ENCODE measurements around the gene FAM83B. TPM values are rescaled to one million over a fixed set of nuclear protein-coding genes. Genes with fewer than 3 reads are reported as not detected.
"Not testable (repeated sequence)": the region's sequence is repeated elsewhere in the genome, so short reads cannot be mapped to it uniquely, and the experiment has no call there.

Gene FAM83B
- polyA plus RNA-seq, 5 donors = 2.3 to 7.9 (median 5.8) TPM

DNA sequence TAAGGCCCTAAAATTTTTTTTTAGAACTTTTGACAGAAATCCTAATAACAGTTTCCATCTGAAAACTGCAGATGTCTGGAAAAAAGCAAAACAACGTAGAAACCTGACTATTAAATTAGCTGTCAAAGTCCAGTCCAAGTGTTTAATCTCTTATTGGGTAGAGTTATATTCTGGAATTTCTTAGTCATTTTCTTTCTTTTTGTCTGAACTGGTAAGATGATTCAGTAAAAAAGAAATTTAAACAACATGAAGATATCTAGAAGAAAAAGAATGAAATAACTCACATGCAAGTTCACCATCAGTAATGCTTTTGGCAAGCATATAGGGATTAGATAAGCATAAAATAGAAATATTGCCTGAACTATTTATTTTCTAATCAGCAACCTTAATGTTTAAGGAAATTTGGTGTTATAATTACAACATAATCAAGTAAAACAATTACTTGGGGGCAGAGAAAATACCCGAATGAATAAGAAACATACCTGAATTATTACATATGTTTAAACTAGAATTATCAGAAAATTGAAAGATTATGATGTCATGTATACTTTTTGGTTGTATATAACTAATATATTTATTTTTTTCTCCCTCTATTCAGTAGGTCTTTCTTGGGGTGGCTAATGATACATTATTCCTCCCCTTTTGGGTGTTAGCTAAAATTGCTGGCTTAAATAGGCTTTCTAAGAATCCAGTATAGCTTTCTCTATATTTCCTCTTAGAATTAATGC lies 51.1 kb downstream of the FAM83B start:
- no peak for DNase-seq

DNA sequence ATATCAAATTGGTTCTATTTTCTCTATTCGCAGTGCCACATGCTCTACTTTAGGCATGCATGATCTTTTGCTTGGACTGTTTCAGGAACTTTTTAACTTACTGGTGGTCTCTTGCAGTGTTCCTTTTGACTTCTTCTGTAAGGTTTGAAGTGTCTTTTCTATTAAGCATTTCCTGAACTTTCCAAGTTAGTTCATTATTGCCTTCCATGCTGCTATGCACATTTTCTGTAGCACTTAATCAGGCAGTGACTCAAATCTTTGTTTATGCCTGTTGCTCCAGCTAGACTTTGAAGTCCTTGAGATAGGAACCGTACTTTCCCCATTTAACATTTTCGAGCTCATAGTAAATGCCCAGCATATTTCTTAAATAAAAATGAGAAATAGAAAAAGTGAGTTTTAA lies 52.2 kb downstream of the FAM83B start:
- DNase-seq = peak in 1 of 2 donors; percentile 53

DNA sequence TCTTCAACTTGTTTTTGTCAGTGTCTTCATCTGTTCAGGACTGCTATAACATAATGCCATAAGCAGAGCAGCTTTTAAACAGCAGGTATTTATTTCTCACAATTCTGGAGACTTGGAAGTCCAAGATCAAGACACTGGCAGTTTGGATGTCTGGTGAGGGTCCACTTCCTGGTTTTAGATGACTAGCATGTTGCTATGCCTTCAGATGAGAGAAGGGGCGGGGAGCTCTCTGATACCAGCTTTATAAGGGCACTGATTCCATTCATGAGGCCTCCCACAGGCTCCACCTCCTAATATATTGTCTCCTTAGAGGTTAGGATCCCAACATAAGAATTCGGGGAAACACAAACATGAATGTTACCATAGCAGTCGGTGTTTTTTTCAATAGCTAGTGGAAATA lies 52.9 kb downstream of the FAM83B start:
- DNase-seq = peak in 1 of 2 donors; percentile 8

DNA sequence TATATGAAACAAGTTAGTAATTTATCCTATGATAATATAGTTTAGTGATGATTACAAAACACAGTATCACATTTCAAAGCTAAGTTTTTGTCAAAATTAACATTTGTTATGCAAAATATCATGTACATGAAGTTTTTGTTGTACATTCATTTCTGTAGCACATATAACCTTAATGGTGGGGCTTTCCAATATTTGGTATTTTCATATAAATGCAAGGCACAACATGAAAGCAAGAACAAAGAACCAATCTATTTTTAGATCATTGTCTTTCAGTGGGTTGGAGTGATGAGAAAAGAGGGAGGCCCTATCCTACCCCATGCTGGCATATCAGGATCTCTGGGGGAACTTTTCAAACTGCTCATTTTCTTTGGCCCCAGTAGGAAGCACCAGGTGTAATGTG lies 53.4 kb downstream of the FAM83B start:
- DNase-seq = peak in 1 of 2 donors; percentile 18

DNA sequence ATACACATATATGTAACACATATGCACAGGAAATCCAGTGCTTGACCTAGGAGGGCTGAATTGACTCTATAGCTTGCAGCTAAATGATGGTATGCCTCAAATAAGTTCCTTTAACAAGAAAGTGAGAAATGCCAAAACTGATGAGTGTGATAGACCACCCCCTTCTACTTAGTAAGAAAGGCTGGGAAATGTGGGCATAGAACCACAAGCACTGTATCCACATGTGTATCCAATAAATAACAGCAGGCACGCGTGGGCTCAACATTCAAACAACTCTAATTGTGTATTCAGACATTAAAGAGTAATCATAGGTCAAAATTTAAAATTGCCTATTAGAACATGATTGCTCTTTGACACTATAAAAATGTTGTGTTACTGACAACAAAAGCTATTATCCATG lies 54.1 kb downstream of the FAM83B start:
- peak; percentile 64 to 70 for DNase-seq

DNA sequence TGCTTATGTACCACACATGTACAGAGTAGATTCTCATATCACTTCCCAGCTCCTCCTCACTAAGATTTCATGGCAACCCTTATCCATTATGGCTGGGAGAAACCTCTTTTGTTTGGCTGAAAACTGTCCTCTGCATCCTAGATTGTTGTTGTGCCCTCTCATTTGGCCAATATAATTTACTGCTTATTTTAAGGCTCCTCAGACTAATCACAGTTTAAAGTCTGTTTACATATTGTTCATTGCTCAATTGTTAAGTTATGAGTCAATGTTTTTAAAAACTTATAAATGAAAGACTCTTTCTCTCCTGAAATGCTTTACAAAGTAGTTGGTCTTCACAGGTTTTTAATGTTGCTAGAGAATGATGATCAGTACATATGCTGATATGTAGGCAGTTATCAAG lies 57.3 kb downstream of the FAM83B start:
- DNase-seq = no peak

DNA sequence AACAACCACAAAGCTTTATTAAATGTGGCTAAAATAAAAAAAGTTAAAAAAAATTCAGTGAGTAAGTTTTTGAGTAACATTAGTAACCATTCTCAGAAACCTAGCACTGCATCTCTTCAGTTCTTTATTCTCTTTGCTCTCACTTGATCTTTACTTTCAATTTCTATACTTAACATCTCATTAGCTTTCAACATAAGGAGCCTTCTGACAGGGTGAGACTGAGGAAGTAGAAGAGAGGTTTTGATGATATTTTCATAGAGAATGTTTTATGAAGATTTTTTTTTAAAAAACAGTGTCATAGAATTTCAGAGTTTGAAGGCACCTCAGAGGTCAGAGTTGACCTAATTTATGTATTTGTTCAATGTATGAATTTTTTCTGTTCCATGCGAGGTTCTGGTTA lies 60.8 kb downstream of the FAM83B start:
- DNase-seq = peak in 1 of 2 donors; percentile 18

DNA sequence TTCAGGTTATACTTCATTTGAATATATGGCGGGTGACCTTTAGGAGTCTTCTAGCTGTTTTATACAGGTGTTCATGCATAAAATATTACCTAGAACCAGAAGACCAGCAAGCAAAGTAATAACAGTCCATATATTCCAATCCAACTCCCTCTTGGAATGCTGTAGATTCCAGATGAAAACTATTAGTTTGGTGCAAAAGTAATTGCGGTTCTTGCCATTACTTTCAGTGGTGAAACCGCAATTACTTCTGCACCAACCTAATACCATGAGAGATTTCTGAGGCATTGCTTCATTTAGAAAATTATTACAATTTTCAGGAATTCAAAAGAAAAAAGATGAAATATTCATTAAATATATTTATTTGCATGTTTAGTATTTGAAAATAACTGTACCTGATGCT lies 62.6 kb downstream of the FAM83B start:
- DNase-seq = no peak

DNA sequence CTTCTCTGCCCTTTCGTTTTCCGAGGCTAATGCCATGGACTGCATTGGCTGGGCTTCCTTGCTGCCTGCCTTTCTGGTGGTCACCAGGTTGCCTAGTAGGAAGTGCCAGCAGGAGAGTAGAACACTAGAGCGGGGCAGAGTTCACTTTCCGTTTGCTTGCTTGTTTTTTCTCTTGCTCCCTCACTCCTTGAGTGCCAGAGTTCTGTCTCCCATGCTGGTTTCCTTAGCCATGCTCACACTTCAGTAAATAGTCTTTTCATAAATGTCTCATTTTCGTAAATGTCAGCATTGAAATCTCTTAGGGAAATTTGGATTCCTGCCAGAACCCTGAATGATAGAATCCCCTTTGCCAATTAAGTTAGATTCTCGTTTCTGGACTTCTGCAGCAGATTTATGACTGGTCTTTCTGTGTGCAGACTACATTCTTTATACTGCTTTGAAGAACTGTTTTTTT lies 63.9 kb downstream of the FAM83B start:
- no peak for DNase-seq

DNA sequence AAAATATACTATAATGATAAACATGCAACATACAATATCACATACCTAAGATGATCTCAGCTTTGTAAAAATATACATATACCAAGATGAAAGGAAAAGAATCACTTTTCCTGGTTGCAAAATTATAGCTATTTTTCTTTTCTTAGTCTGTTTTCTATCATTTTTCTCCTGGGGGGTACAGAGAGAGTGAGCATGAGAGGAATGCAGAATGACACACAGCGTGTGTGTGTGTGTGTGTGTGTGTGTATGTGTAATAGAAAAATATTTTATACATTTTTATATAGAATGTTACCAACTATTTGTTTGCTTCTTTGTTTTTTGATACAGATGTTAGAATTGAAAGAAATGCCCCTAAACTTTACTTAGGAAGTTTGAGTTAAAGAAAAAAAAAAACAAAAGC lies 64.3 kb downstream of the FAM83B start:
- no peak for DNase-seq

DNA sequence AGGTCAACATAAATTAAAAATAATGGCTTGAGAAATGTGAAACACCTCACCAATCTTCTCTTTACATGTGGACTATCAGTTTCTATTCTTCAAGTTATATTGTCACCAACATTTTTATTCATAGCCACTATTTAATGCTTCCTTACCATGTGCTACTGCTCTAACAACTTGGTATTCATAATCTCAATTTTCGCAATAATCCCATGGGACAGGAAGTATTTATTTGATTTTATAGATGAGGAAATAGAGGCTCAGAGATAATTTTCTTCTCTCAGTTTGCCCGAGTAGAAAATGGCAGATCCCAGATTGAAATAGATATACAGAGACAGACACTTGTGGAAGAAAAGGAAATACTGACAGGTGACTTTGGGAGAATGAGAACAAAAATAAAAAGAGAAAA lies 66.6 kb downstream of the FAM83B start:
- no peak for DNase-seq

DNA sequence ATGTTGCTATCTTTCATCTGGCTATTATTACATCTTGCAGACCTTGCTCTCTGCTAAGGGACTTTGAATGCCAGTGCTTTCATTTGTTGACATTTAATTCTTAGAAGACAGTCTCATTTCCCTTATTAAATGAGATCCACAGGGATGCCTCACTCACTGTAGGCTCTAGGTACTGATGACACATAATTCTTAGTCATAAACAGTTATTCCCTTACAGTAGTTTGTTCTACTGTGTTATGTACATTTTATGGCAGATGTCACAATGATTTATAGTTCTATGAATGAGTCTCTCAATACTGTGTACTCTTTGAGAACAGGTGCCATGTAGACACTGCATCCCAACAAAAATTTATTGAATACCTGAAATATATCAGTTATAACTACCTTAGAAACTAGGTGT lies 70.3 kb downstream of the FAM83B start:
- no peak for DNase-seq

DNA sequence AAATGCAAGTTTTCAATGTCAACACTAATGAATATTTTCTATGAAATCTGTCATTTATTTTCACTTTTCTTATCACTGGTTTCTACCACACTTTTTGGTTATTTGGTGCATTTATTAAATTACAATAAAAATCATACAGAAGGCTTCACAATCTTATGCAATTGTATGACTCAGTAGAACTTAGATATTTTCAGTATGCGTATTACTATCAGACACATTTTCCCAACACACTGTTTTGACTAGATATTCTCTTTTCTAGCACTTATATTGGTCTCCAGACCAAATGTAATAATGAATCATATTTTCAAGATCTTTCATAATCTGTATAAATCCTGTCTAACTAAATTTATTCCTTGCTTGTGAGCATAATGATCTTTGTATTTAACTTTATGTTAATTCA lies 74.1 kb downstream of the FAM83B start:
- no peak for DNase-seq

DNA sequence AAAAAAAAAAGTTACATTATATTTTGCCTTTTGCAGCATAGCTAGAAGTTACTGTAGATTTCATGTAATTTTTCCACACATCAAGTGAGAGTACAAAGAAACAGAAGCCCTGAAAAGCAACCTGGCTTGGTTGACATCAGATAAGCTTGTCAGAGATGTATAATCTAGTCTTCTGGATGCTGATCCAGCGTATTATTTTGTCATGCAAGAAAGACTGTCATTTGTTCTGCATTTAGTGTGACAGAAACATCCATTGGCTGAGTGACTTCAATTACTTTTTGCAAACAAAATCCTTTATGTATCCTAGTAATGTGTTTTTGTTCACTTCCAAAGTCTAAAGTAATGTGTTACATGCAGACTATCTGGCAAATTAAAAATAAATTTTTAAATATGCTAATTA lies 75.3 kb downstream of the FAM83B start:
- DNase-seq = no peak

DNA sequence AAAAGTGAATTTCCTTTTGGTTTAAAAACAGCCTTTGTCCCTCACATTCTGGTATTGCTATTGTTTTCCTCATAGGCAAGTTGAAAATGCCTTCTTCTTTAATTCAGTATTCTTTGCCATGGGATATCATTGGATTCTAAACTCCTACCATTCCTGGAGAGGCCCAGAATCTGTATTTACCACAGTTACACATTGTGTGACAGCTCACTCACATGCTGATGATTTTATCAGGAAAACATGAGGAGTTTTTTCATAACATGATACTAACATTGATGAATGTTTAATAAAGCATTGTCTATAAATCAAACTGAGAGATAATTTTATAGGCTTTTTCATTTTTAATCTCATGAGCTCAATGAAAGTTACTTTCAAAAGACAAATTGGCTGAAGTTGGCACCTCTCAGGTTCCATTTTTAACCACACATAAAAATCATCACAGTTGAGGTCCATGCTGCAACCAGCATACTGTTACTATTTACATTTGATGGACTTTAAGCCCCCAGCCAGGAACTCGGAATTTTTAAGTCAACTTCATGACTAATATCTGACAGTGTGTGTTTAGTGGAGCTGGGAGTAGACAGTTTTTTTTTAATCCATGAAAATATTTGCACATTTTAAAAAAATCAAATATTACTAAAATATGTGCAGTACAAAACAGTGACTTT lies 82.8 kb downstream of the FAM83B start:
- no peak for DNase-seq

DNA sequence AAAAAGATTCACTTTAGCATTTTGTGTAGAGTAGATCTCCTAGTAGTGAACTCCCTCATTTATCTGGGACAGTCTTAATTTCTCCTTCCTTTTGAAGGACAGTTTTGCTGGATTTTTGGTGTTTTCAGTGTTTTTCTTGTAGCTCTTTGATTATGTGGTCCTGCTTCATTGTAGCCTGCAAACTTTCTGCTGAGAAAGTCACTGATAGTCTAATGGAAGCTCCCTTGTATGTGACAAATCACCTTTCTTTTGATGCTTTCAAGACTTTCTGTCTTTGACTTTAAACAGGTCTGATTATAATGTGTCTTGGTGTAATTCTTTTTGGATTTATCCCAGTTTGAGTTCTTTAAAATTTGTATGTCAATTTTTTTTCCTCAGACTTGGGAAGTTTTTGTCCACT lies 86.1 kb downstream of the FAM83B start:
- no peak for DNase-seq

DNA sequence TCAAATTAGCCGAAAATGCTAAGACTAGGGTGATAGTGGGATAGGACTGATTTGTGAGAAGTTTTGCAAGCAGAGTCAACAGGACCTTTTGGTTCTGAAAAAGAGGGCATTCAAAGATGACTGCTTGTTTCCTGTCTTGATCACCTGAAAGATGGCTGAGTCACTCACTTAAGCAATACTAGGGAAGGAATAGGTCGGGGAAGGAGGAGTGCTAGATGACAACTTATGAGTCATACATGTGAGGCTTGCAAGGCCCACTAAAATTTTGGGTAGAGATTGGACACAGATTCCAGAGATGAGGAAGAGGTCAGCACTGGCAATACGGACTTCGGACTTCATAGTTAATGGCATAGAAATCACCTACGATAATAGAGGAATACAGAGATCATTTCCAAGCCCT lies 89.2 kb downstream of the FAM83B start:
- no peak for DNase-seq

DNA sequence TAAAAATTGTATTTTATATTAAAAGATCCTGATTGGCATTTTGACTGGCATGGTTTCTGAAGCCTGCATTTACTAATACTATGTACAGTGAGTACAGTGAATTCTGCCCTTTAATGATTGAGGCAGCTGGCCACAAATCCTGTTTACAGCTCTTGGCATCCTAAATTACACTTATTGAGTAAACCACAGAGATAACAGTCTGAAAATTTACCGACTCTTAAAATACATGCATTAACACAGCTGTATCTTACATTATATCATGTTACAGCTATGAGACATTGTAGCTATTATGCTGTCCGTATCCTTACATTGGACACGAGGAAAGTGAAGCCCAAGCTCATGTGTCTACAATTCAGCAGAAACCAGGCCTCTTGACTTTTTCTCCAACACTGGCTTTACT lies 90.8 kb downstream of the FAM83B start:
- peak in 1 of 2 donors; percentile 6 for DNase-seq

DNA sequence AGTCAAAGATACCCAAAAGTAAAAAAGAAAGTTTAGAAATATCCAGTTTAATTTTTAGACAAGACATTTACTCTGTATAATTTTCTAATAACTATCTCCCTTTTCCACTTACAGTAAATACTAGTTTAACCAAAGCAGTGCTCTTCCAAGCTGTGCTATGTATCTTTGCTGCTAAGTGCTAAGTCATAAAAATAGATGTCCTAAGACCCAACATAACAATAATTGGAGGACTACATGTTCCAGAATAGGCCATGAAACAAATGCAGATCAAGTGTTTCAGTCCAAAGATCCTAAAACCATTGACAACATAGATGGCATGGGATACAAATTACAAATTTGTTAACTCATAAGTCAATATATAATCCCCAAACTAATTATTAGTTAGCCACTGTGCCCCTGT lies 111.1 kb downstream of the FAM83B start:
- DNase-seq = no peak

DNA sequence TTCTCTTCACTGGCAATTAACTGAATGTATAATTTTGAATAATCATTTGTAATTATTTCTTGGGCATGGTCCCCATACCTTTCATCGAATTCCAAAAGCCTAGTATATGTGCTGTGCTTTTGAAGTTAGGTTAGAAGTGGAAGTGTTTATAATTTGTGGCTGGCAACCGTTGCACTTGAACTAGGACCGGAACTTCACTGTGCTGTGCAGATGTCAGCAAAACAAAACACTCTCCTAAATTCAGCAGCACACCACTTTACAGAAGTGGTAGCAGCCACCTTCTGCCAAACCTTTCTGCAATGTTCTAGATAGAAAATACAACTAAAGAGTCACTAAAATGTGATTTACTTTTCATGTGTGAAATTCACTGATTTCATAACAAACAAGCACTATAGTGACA lies 111.9 kb downstream of the FAM83B start:
- peak in 1 of 2 donors; percentile 8 for DNase-seq

DNA sequence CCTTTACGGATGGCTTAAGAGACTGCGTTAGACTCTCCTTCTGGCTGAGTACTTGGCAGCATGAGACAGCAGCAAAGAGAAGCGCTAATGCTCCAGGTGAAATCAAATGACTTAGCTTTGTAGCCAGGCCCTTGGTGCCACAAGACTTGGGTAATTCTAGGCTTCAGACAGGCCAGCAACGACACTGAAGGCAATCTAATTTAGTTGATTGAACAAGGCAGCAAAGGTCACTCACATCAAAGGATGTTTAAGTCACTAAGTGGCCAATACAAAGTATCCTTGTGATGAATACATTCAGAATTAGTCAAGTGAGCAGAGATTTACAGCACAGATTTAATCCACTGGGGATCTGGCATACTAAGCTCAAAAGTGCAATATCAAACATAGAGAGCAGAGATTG lies 113.2 kb downstream of the FAM83B start:
- no peak for DNase-seq

DNA sequence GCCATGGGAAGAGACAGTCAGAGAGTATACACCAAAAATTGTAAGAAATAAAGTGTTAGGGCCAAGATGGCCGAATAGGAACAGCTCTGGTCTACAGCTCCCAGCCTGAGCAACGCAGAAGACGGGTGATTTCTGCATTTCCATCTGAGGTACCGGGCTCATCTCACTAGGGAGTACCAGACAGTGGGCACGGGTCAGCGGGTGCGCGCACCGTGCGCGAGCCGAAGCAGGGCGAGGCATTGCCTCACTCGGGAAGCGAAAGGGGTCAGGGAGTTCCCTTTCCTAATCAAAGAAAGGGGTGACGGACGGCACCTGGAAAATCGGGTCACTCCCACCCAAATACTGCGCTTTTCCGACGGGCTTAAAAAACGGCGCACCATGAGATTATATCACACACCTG lies 114.8 kb downstream of the FAM83B start:
- not testable (repeated sequence) for DNase-seq

DNA sequence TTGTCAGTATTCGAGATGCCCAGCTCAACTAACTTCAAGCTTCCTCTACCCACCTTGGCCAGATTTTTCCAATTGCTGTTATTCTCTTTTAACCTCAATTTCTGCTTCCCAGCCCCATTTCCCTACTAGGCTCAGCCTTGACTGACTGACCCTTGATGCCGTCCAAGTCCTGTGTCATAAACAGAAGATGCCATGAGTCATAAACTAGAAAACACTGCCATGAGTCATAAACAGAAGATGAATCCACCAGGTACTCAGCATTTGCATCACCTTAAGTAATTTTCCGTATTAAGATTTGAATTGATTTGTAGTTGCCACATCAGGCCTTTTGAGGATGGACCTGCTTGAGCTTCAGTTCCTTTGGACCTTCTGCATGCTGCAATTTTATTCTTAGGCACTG lies 123.8 kb downstream of the FAM83B start:
- DNase-seq = no peak

DNA sequence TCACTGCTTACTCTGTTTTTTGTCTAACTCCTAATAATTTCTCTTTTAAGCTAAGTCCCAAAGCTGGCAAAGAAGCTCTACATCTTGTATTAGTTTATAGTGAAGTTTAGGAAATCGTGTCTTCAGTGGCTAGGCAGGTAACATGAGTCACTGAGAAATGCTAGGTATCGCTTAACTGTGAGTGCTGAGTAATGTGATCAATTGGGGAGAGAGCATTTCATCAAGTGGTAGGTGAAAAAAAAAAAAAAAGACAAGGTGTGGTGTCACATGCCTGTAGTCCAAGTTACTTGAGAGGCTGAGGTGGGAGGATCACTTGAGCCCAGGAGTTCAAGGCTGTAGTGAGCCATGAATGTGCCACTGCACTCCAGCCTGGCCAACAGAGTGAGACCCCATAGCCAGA lies 125.3 kb downstream of the FAM83B start:
- no peak for DNase-seq
